Thymus (tissue), 11 donors: ENCODE results near the gene CTNND2. TPM values are rescaled to one million over a fixed set of nuclear protein-coding genes. Genes with fewer than 3 reads are reported as not detected.

Experiments used
- DNase-seq, 9 donors: peaks; one replicate each; pipeline ENCODE4 v3.0.0-alpha.2; 2013; ENCODE audit warnings: low spot score in 9 of 9, low read depth in 6 of 9, missing footprints in 1 of 9
- H3K27ac ChIP-seq, 2 donors: one replicate each; pipeline ENCODE4 v1.5.1; 2013; ENCODE audit warnings: control low read depth in 1 of 2, low read depth in 1 of 2, low read length in 1 of 2, mild to moderate bottlenecking in 1 of 2, moderate library complexity in 1 of 2
- H3K27me3 ChIP-seq, 2 donors: one replicate each; pipeline ENCODE4 v1.5.1; 2013; ENCODE audit warnings: low read length in 1 of 2; ENCODE audit not compliant: control insufficient read depth in 2 of 2, insufficient read depth in 1 of 2
- H3K36me3 ChIP-seq, 2 donors: one replicate each; pipeline ENCODE4 v1.5.1; 2013; ENCODE audit warnings: low read length in 1 of 2, mild to moderate bottlenecking in 1 of 2, moderate library complexity in 1 of 2; ENCODE audit not compliant: control insufficient read depth in 2 of 2, insufficient read depth in 2 of 2
- H3K4me1 ChIP-seq, 2 donors: one replicate each; pipeline ENCODE4 v1.5.1; 2013; ENCODE audit warnings: low read length in 2 of 2; ENCODE audit not compliant: control insufficient read depth in 2 of 2, insufficient read depth in 2 of 2
- H3K4me3 ChIP-seq, 2 donors: one replicate each; pipeline ENCODE4 v1.5.1; 2013; ENCODE audit warnings: low read length in 2 of 2, control low read depth in 1 of 2, mild to moderate bottlenecking in 1 of 2
- H3K9me3 ChIP-seq, 2 donors: one replicate each; pipeline ENCODE4 v1.5.1; 2013; ENCODE audit warnings: low read length in 1 of 2, mild to moderate bottlenecking in 1 of 2; ENCODE audit not compliant: control insufficient read depth in 2 of 2, insufficient read depth in 1 of 2
- WGBS: extraction: QIAGEN DNeasy Blood & Tissue Kit; methylation state at CpG from one replicate; pipeline ENCODE4 v1.1.7; 2013; 5-methylcytosine and 5-hydroxymethylcytosine counted together
- polyA plus RNA-seq: library from polyadenylated mRNA; stranded (reverse); fragments of 200-250 nt; gene quantifications from one replicate; pipeline ENCODE4 v1.2.3, GENCODE V29; 2013
- total RNA-seq: library from RNA; stranded (reverse); fragments of 120-200 nt; gene quantifications from one replicate; pipeline ENCODE4 v1.2.4, GENCODE V29; 2013
- donor health status: healthy.

Gene CTNND2
- total and polyA plus RNA-seq, 2 donors, result 0.41 to 0.42 TPM

- no peaks in the 10 kb centered on the region for H3K4me1 ChIP-seq
- 96% methylated on average over 7 of the region's 7 CpGs for WGBS
- H3K4me3 ChIP-seq, result no peak overlapping the region
- no peak overlapping the region for H3K27ac ChIP-seq
- DNase-seq, result no peak
- no peaks in the 10 kb centered on the region for H3K36me3 ChIP-seq
- no peaks in the 10 kb centered on the region for H3K9me3 ChIP-seq
- H3K27me3 ChIP-seq, result no peaks in the 10 kb centered on the region
Observed at GRCh38 chr5:11491404-11492075, 412.7 kb downstream of the CTNND2 start.

- DNase-seq, result no peak
- WGBS, result 93% methylated on average over 5 of the region's 5 CpGs
- Histone ChIP-seq H3K4me3 (no peak overlapping the region), H3K4me1 (no peaks in the 10 kb centered on the region), H3K36me3 (no peaks in the 10 kb centered on the region), H3K27ac (no peak overlapping the region), H3K27me3 (no peaks in the 10 kb centered on the region), H3K9me3 (no peaks in the 10 kb centered on the region)
Observed at GRCh38 chr5:11483630-11484029, 420.6 kb downstream of the CTNND2 start.

GRCh38 chr5:11482011-11482410 is 422.2 kb downstream of the CTNND2 start:
- Histone ChIP-seq H3K36me3 (no peaks in the 10 kb centered on the region), H3K9me3 (no peaks in the 10 kb centered on the region), H3K27me3 (no peaks in the 10 kb centered on the region), H3K4me3 (no peak overlapping the region), H3K27ac (no peak overlapping the region), H3K4me1 (no peaks in the 10 kb centered on the region)
- 94% methylated on average over 4 of the region's 4 CpGs for WGBS
- DNase-seq, result no peak

DNA sequence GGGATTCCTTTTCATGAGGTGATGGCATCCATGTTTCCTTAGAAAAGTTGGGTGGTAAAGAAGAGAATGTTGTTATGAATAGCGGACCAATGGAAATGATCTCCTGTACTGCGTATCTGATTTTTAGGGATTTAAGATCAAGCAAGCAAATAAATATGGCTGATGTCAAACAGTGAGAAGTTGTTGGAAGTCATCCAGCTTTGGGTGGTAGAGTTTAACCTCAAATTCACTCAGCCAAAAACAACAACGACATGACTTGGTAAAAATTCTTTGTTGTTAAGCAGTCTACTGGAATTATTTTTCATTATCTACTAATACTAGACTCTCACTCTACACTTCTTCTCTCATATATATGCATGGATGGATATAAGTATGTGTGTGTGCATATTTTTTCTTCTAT is 426.5 kb downstream of the CTNND2 start:
- H3K4me1 ChIP-seq, result no peaks in the 10 kb centered on the region
- H3K27me3 ChIP-seq, result no peaks in the 10 kb centered on the region
- WGBS, result 84% methylated on average over 3 of the region's 3 CpGs

DNA sequence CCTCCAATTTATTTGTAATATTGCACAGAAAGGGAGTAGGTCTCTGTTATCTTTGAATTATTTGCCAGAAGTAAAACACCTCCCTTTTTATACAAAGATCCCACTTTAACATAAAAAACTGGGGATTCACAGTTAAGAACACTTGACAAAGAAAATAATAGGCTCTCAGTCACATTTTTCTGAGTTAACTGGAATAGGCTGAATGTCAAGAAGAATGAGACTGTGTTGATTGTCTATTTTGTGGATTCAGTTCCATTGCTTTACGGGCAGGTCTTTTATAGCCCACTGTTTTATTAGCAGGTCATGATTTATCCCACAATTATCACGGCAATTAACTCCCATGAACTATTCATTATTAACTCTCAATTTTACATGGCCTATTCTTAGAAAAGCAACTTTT is 427.4 kb downstream of the CTNND2 start:
- 94% methylated on average over 2 of the region's 2 CpGs for WGBS
- H3K27ac ChIP-seq, result no peak overlapping the region
- H3K27me3 ChIP-seq, result no peaks in the 10 kb centered on the region
- no peaks in the 10 kb centered on the region for H3K9me3 ChIP-seq
- H3K36me3 ChIP-seq, result no peaks in the 10 kb centered on the region
- DNase-seq, result no peak
- no peak overlapping the region for H3K4me3 ChIP-seq
- no peaks in the 10 kb centered on the region for H3K4me1 ChIP-seq

More for the DNA sequence above, 426.5 kb downstream of the CTNND2 start:
- no peak for DNase-seq
- Histone ChIP-seq H3K9me3 (no peaks in the 10 kb centered on the region), H3K4me3 (no peak overlapping the region), H3K27ac (no peak overlapping the region), H3K36me3 (no peaks in the 10 kb centered on the region)

DNA sequence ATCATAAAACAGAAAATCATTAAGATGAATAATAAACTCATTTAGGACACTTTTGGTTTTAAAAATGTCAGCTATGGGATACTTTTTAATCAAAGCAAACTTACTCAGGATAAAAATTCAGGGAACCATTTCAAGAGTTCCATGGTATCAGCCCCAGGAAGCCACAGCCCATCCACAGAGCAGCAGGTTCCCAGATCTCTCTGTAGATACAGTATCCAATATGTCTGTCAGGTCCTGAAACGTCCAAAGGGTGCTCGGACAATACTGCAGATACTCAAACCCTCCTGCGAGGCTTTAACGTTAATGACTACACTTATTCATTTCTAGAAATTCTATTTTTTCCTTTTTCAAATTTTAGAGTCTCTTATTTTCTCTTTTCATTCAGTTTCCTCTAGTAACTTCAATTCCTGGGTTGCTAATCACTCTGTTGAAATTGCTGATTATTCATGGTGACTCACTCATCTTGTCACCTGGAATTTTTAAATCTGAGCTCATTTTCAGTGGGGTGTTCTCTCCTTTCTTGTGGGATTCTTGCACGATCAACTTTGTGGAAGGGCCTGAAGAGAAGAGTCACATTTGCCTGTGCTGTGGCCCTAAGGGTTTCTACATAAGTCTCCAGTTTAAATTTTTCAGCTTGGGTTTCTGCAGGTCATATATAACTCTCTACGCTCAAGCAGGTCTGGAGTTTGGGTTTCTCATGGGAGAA is 435.8 kb downstream of the CTNND2 start:
- no peak for DNase-seq
- no peaks in the 10 kb centered on the region for H3K9me3 ChIP-seq
- WGBS, result 92% methylated on average over 6 of the region's 6 CpGs
- H3K4me3 ChIP-seq, result no peak overlapping the region
- no peaks in the 10 kb centered on the region for H3K4me1 ChIP-seq
- H3K27me3 ChIP-seq, result no peaks in the 10 kb centered on the region
- H3K36me3 ChIP-seq, result no peaks in the 10 kb centered on the region
- H3K27ac ChIP-seq, result no peak overlapping the region

DNA sequence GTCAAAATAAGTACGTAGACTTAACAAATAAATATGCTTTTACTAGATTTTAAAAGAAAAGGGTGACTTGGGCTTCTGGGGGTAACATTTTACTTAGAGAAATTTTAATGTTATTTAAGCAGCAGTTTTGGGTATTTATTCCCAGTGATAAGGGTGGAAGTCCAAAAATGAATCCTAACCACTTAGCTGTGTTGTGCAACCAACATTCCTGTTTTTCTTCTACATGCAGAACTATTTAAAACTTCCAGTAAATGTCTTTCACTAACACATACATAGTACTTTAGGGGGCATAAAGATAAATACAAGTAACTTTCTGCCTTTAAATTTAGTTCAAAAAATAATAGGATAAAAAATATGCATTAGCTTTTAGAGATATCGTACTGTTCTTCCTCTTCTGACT is 436.7 kb downstream of the CTNND2 start:
- Histone ChIP-seq H3K27ac (no peak overlapping the region), H3K27me3 (no peaks in the 10 kb centered on the region), H3K4me1 (no peaks in the 10 kb centered on the region), H3K9me3 (no peaks in the 10 kb centered on the region), H3K4me3 (no peak overlapping the region), H3K36me3 (no peaks in the 10 kb centered on the region)
- 95% methylated on average over 2 of the region's 2 CpGs for WGBS
- no peak for DNase-seq

- Histone ChIP-seq H3K27ac (no peak overlapping the region), H3K4me3 (no peak overlapping the region), H3K36me3 (no peaks in the 10 kb centered on the region), H3K4me1 (no peaks in the 10 kb centered on the region), H3K9me3 (no peaks in the 10 kb centered on the region), H3K27me3 (no peaks in the 10 kb centered on the region)
- no peak for DNase-seq
- WGBS, result 87% methylated on average over 2 of the region's 2 CpGs
Observed at GRCh38 chr5:11459716-11460115, 444.5 kb downstream of the CTNND2 start.

DNA sequence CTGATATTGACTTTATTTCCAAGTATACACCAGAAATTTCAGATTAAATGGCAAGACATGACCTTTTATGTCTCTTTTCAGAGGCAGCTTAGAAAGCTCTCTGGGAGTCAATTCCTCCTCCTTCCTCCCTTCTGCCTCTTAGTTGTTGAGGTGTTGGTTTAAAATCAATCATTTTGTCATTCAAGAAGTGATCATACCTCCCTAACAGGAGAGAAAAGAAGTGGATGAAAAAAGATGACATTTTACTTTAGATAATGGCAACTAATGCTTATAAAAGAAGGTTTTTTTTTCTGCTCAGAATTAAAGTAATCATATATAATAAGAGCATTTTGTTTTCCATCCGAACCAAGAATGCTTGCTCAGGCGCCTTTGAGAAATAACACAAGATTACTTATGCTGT is 448.7 kb downstream of the CTNND2 start:
- Histone ChIP-seq H3K27ac (no peak overlapping the region), H3K4me3 (no peak overlapping the region), H3K27me3 (no peaks in the 10 kb centered on the region), H3K4me1 (no peaks in the 10 kb centered on the region), H3K36me3 (no peaks in the 10 kb centered on the region), H3K9me3 (no peaks in the 10 kb centered on the region)
- DNase-seq, result no peak
- 98% methylated on average over 2 of the region's 2 CpGs for WGBS
